Transverse colon (tissue), 4 donors: Measurements from ENCODE around the gene ARSI. TPM values are rescaled to one million over a fixed set of nuclear protein-coding genes. Genes with fewer than 3 reads are reported as not detected.

Source experiments
- DNase-seq: peaks from one replicate; pipeline ENCODE4 v3.0.0-alpha.2; 2019
- H3K27ac ChIP-seq, 4 donors: fragments of 200-600 bp; sonication (generic); 2 replicates each; pipeline ENCODE4 v1.5.1; 2016 to 2018; ENCODE audit warnings: inconsistent platforms in 4 of 4
- H3K27me3 ChIP-seq: fragments of 200-600 bp; sonication (generic); 2 replicates; pipeline ENCODE4 v1.5.1; 2017; ENCODE audit warnings: inconsistent platforms
- H3K36me3 ChIP-seq, 4 donors: fragments of 200-600 bp; sonication (generic); 2 replicates each; pipeline ENCODE4 v1.5.1; 2017 to 2019; ENCODE audit warnings: inconsistent platforms in 4 of 4
- H3K4me1 ChIP-seq, 4 donors: fragments of 200-600 bp; sonication (generic); 2 replicates each; pipeline ENCODE4 v1.5.1; 2017 to 2020; ENCODE audit warnings: inconsistent platforms in 4 of 4
- H3K4me3 ChIP-seq, 4 donors: fragments of 200-600 bp; sonication (generic); 1 replicate in 1 of 4; 2 replicates in 3 of 4; pipeline versions ENCODE4 v1.5.1 to v1.6.1; 2017 to 2019; ENCODE audit warnings: inconsistent platforms in 4 of 4
- H3K9me3 ChIP-seq, 2 donors: fragments of 200-600 bp; sonication (generic); 2 replicates each; pipeline ENCODE4 v1.5.1; 2017 to 2019; ENCODE audit warnings: inconsistent platforms in 2 of 2
- EP300 ChIP-seq: sonication (generic); formaldehyde crosslinking; IDR thresholded peaks from one replicate; pipeline ENCODE4 v1.6.1; 2017; ENCODE audit warnings: antibody characterized with exemption, low read depth
- POLR2A ChIP-seq: fragments of 450-650 bp; IDR thresholded peaks from one replicate; pipeline ENCODE4 v1.6.1; 2016; ENCODE audit warnings: antibody characterized with exemption, mild to moderate bottlenecking, moderate library complexity
- POLR2AphosphoS5 ChIP-seq, 3 donors: sonication (generic); formaldehyde crosslinking; IDR thresholded peaks; one replicate each; pipeline ENCODE4 v1.6.1; 2016; ENCODE audit warnings: antibody characterized with exemption in 3 of 3
- WGBS, 2 donors: methylation state at CpG; one replicate each; pipeline ENCODE4 v1.1.5; 2018; ENCODE audit warnings: low coverage in 1 of 2; 5-methylcytosine and 5-hydroxymethylcytosine counted together
- in situ Hi-C, 4 donors: fragments of 200-750 bp; cut with MboI; loops; one replicate each; pipeline versions ENCODE4 v1.15.0 to v1.15.1; 2017; ENCODE audit warnings: low sequenced_read_pairs in 3 of 4, low pct_ligation_motif_present in 1 of 4, low pct_unique_long_range_greater_than_20kb in 1 of 4
- intact Hi-C: fragments of 100-400 bp; cut with DNase I; formaldehyde crosslinking; loops from one replicate; pipeline ENCODE4 v1.15.1; 2023; ENCODE audit warnings: low total_unique reads
- total RNA-seq, 4 donors: library from RNA; depleted of rRNA; stranded (reverse); fragments of >200 nt; gene quantifications; one replicate each; pipeline ENCODE4 v1.1.0, GENCODE V29; 2016
- TF ChIP-seq, protein P1 (sequence below), 5 experiments: fragments of 200-600 bp in 3 of 5; fragments of 450-650 bp in 2 of 5; sonication (generic) in 3 of 5; IDR thresholded peaks; 1 replicate in 2 of 5; 2 replicates in 3 of 5; pipeline ENCODE4 v1.5.1; 2016 to 2017; ENCODE audit warnings: antibody characterized with exemption in 5 of 5, inconsistent platforms in 3 of 5, mild to moderate bottlenecking in 2 of 5, moderate library complexity in 1 of 5

The ARSI gene
- total RNA-seq, result 1 to 10 TPM in 1 of 4 donors, under 1 TPM in 1, not detected in 2; 0.48 to 1.6 TPM

DNA sequence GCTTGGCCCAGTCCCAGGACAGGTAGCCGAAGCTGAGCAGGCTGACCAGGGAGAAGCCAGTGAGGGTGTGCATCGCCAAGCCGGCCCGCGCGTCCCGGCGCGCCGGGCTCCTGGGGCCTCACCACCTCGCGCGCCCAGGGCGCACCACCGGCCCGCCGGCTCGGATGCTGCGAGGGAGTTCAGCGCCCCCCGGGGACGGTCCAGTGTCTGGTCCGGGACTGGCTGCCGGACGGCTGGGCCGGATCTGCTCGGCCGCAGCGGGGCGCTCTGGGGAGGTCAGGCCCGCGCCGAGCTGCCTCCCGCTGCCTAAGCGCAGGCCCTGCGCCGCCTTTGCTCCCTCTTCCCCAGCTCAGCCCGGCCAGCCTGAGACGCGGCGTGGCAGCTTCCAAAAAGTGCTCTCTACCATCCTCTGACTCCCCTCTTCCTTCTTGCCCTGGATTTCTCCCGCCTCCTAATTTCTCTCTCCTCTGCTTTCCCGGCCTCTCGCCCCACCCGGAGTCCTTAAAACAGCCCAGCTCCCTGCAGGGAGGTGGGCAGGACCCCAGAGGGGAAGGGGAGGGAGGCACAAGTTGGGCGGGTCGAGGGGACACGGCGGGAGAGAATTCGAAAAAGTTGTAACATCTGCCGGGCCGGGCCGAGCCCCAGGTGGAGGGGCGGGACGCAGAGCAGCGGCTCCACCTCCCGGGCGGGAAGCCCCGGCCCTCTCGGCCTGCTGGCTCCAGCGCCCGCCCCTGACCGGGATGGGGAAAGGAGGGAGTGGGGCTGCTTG, at the start of gene ARSI:
ARSI (minus strand) TSS at position 605 of the 769 bp plus-strand sequence; CDS start at position 73, 532 bp downstream.
- 7% methylated on average over 52 of the region's 63 CpGs; no CpG with 5 or more reads in 1 of the 2 donors for WGBS, 2 donors
- peak; percentile 40 for DNase-seq
- Histone ChIP-seq H3K36me3 (no peaks in the 10 kb centered on the region), H3K4me3 (peak within 1 kb of the TSS in 2 of 4 donors; percentile 27 to 33), H3K27ac (peak within 1 kb of the TSS; percentile 46 to 67 (median 50)), H3K9me3 (no peaks in the 10 kb centered on the region), H3K4me1 (peaks cover 0 to 32% (median 8%) of the 10 kb centered on the region in 4 donors), H3K27me3 (peaks cover 37% of the 10 kb centered on the region)
- intact Hi-C loops, result no loop called here
- in situ Hi-C loops, result no loop called here
- TF ChIP-seq POLR2AphosphoS5 (IDR thresholded peaks at IDR 0.05) (no peak), EP300 (no peak), POLR2A (no peak)
- TF ChIP-seq, protein P1, sequence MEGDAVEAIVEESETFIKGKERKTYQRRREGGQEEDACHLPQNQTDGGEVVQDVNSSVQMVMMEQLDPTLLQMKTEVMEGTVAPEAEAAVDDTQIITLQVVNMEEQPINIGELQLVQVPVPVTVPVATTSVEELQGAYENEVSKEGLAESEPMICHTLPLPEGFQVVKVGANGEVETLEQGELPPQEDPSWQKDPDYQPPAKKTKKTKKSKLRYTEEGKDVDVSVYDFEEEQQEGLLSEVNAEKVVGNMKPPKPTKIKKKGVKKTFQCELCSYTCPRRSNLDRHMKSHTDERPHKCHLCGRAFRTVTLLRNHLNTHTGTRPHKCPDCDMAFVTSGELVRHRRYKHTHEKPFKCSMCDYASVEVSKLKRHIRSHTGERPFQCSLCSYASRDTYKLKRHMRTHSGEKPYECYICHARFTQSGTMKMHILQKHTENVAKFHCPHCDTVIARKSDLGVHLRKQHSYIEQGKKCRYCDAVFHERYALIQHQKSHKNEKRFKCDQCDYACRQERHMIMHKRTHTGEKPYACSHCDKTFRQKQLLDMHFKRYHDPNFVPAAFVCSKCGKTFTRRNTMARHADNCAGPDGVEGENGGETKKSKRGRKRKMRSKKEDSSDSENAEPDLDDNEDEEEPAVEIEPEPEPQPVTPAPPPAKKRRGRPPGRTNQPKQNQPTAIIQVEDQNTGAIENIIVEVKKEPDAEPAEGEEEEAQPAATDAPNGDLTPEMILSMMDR (IDR thresholded peaks at IDR 0.05), result no peak

DNA sequence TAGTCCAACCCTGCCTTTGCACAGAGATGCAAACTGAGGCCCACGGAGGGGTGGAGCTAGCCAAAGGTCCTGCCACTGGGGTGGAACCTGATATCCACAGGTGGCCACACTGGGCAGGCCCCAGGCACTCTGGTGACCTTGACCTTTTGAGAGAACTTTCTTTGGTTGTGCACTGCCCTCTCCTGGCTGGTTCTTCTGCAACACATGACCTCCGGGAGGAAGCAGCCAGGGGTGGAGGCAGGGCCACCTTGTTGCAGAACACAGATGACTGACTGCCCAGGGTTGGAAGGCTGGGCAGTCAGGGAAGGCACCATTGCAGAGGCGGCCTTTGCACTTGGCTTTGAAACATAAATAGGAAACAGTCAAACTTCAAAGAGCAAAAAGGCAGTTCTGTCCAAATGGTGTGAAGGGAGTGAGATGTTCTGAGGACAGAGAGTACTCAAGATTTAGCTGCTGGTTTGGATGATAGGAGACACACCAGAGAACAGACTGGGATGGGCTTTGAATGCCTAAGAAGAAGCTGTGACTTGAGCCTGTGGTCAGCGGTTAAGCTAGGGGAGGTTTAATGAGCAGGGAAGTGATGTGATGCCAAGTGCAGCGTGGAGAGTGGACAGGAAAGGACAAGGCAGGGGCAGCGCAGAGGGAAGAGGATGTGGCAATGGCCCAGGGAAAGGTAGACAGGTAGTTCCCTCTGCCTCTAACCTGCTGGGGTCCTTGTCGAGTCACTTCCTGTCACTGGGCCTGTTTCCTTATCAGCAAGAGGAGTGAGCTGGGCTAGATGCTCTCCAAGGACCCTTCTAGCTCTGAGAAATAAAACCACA, 48.0 kb upstream of the ARSI start:
- Histone ChIP-seq H3K9me3 (no peaks in the 10 kb centered on the region), H3K27ac (peak overlapping the region in 1 of 4 donors; percentile 4), H3K27me3 (no peaks in the 10 kb centered on the region), H3K36me3 (no peaks in the 10 kb centered on the region), H3K4me1 (peaks cover 0 to 19% (median 8%) of the 10 kb centered on the region in 4 donors), H3K4me3 (no peak overlapping the region)
- 22 to 45% methylated on average over 4 to 7 of the region's 7 CpGs for WGBS, 2 donors
- no peak for TF ChIP-seq EP300
- no peak for TF ChIP-seq POLR2AphosphoS5 (IDR thresholded peaks at IDR 0.05)
- TF ChIP-seq, protein P1 (IDR thresholded peaks at IDR 0.05), result peak; percentile 40 to 70 (median 48)
- peak; percentile 79 for DNase-seq
- intact Hi-C loops (no loop called here), in situ Hi-C loops (no loop called here)

DNA sequence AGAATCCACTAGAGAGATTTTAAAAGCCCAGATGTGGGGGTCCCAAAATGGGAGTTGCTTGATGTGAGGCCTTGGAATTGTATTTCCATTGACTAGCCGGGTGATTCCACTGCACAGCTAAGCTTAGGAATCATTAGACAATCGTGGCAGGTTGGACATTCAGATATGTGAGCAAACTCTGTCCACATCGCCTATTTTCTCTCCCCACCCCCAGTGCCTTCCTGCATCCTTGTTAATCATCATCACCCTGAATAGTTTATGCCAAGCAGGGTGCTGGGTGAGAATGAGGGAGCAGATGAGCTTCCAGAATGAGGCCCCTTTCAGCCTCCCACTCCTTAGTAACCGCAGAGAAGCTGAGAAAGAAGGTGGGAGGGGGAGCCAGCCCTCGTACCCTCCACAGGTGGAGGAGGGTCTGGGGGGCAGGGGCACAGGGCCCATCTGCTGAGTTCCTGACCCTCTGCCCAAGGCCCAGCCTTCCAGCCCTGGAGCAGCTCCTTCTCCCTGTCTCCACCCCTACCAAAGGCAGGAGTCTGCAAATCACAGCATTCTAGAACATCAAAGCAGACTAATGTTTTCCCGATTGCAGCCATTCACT, 47.1 kb upstream of the ARSI start:
- Histone ChIP-seq H3K4me3 (no peak overlapping the region), H3K36me3 (no peaks in the 10 kb centered on the region), H3K27me3 (no peaks in the 10 kb centered on the region), H3K9me3 (no peaks in the 10 kb centered on the region), H3K4me1 (peaks cover 0 to 19% (median 8%) of the 10 kb centered on the region in 4 donors), H3K27ac (no peak overlapping the region)
- intact Hi-C loops (no loop called here), in situ Hi-C loops (no loop called here)
- WGBS, 2 donors, result 0 to 83% methylated on average over 1 to 6 of the region's 6 CpGs
- TF ChIP-seq POLR2AphosphoS5 (IDR thresholded peaks at IDR 0.05) (no peak), EP300 (no peak), POLR2A (no peak)
- TF ChIP-seq, protein P1 (IDR thresholded peaks at IDR 0.05), result no peak
- no peak for DNase-seq

DNA sequence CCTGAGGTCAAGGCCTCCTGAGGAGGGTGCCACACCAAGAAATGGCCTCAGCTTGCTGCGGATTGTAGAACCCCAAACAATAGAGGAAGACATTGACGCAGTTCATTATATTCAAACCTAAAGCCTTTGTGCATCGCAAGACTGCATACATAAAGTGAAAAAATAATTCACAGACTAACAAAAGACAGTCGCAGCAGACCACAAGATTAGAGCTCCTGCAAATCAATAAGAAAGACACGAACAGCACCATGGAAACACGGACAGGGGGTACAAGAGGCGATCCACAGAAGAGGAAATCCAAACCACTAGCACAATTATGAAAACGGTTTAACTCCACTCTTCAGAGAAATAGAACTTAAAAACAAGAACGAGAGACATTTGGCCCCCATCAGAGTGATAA, 44.7 kb upstream of the ARSI start:
- no peak overlapping the region for H3K4me3 ChIP-seq
- no peak overlapping the region for H3K27ac ChIP-seq
- H3K4me1 ChIP-seq, result peaks cover 0 to 13% (median 6%) of the 10 kb centered on the region in 4 donors
- no peak for DNase-seq
- in situ Hi-C loops, result no loop called here
- intact Hi-C loops, result no loop called here
- H3K9me3 ChIP-seq, result no peaks in the 10 kb centered on the region
- no peak for TF ChIP-seq POLR2A
- 76 to 86% methylated on average over 8 to 9 of the region's 9 CpGs for WGBS, 2 donors
- H3K27me3 ChIP-seq, result no peaks in the 10 kb centered on the region
- H3K36me3 ChIP-seq, result no peaks in the 10 kb centered on the region
